Activated CD4-positive, CD25-positive, alpha-beta regulatory T cell treated with anti-CD3 and anti-CD28 coated beads, Interleukin-2, amount 50 U/mL, for 24 hours (primary cell): Measurements from ENCODE around the gene SOX12.
A peak's percentile ranks its signal among the peaks of the same experiment; 100 is the strongest.

Experiments
- ATAC-seq, 2 donors: fragments of 150-1000 bp; cut with Tn5 transposase; one replicate each; pipeline ENCODE4 v1.10.0; 2021; ENCODE audit warnings: mild to moderate bottlenecking in 1 of 2, moderate library complexity in 1 of 2

The SOX12 gene

GRCh38 chr20:325045-325888 is at the start of gene SOX12:
Gene SOX12, plus strand, starts transcription at chr20:325552. Its CDS starts 373 bp downstream, at chr20:325925.
- ATAC-seq: peak; percentile 80 to 84

- no peak for ATAC-seq
These were observed 49.6 kb upstream of the SOX12 start for GRCh38 chr20:275791-276190.

DNA sequence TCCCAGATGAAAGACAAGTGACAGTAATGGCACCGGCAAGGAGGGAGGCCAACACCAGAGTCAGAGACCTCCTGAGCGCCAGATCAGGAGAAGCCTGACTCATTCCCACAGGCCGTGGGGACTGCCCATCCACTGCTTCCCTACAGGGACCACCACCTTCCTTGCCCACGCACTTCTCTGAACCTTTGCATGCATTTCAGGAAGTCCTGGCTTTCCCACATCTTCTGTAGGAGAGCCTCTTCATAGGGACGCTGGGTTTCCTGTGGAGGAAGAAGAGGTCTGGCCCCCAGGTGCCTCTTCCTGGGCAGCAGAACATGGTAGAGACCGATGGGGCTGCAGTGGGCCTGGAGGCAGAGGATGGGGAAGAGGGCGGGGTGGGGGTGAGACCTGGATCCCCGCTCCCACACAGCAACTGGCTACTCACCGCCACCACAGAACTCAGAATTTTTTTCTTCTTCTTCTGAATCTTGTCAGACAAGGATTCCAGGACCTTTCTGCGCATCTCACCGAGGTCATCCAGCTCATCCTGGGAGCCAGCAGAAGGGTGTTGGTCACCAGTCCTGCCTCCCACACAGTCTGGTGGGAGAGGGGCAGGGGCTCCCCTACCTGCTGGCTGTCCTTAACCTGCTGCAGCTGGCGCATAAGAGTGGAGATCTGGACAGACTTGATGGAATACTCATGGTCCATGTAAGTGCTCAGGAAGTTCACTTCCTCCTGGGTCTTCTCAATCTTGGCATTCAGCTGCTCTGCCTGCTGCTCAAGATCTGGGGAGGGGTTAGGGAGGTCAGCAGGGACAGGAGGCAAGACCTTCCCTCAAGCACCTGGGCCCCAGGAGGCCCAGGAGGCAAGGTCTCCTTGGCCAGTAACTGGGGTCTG is 48.5 kb upstream of the SOX12 start:
- ATAC-seq: no peak

DNA sequence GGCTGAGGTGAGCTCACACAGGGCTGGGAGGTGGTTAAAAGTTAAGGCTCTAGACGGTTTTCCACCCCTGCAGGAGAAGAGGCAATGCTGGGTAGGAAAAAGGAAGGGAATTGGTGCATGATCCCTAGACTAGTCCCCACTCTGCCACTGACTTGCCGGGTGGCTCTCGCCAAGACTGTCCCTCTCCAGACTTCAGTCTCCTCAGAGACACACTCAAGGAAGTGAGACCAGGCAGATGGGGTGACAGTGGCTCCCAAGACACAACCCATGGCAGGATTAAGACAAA is 47.9 kb upstream of the SOX12 start:
- ATAC-seq: no peak

GRCh38 chr20:278181-278580 is 47.2 kb upstream of the SOX12 start:
- no peak for ATAC-seq

DNA sequence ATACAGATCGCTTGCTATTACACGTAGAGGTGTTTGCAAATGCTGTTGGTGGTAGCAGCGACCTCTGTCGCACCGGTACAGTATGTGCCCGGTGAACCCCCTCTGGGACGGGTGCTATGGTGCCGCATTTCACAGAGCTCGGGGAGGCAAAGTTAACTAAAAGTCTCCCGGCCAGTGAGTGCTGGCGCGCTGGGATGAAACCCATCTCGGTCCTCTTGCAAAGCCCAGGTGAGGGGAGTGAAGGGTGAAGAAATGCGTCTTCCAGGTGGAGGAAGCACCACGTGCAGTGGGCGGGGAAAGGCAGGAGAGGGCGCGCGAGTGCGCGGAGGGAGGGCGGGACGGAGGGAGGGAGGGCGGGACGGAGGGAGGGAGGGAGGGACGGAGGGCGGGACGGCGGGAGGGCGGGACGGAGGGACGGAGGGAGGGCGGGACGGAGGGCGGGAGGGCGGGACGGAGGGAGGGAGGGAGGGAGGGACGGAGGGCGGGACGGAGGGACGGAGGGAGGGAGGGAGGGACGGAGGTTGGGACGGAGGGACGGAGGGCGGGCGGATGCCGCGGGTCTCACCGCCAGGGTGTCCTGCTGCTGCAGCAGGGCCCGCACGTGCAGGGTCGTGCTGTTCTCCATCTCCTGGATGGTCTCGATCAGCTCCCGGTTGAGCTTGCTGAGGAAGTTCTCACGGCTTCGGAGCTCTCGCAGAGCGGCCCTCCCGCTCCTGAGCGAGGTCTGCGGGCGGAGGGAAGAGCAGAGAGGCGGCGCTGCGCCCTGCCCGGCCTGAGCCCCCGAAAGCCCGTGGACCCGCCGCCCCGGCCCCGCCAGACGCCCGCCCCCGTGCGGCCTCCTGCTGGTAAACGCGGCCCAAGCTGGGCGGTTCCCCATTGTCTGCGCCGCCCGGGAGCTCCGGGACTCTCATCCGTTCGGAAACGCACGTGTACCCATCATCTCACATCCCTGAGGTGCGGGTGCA is 46.5 kb upstream of the SOX12 start:
- ATAC-seq: no peak

- ATAC-seq: no peak
These were observed 41.2 kb upstream of the SOX12 start for GRCh38 chr20:284172-284571.

GRCh38 chr20:286508-286907 is 38.8 kb upstream of the SOX12 start:
- no peak for ATAC-seq

GRCh38 chr20:288956-289692 is 36.2 kb upstream of the SOX12 start:
- ATAC-seq: no peak

DNA sequence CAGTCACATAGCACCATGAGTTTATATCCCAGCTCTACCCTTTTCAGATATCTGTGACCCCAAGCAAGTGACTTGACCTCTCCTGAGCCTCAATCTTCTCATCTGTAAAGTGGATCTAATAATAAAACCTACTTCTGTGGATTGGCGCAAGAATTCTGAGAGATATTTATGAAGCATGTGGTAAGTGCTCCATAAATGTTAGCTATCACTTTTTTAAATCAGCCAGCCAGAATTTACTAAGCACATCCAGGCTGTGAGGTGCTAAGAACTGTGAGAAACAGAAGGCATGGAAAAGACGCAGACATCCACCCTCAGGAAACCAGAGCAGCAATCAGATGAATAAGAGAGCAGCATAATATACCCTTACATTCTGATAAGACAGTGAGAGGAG is 35.7 kb upstream of the SOX12 start:
- no peak for ATAC-seq

GRCh38 chr20:290084-290831 is 35.1 kb upstream of the SOX12 start, which contains the start of gene C20orf96:
Gene C20orf96, minus strand, starts transcription at chr20:290750. Its CDS starts 140 bp downstream, at chr20:290610.
- peak; percentile 90 to 91 for ATAC-seq

GRCh38 chr20:294602-295001 is 30.8 kb upstream of the SOX12 start:
- no peak for ATAC-seq

DNA sequence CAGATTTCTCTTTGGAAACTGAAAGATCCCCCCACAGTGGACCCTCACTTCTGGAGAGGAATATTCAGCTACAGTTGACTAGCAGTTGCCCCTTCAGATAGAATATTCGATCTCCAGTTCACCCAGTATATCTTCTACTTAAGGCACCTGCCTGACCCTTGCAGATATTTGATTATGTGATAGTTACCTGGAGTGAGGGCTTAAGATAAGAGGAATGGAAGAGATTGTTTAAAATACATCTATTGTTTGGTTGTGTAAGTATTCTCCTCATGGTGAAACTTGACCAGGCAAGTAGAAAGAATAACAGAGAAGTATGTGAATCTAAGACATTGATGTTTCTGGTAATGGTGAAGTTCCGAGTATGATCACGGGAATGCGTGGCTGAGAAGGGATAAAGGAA is 29.5 kb upstream of the SOX12 start:
- ATAC-seq: no peak

DNA sequence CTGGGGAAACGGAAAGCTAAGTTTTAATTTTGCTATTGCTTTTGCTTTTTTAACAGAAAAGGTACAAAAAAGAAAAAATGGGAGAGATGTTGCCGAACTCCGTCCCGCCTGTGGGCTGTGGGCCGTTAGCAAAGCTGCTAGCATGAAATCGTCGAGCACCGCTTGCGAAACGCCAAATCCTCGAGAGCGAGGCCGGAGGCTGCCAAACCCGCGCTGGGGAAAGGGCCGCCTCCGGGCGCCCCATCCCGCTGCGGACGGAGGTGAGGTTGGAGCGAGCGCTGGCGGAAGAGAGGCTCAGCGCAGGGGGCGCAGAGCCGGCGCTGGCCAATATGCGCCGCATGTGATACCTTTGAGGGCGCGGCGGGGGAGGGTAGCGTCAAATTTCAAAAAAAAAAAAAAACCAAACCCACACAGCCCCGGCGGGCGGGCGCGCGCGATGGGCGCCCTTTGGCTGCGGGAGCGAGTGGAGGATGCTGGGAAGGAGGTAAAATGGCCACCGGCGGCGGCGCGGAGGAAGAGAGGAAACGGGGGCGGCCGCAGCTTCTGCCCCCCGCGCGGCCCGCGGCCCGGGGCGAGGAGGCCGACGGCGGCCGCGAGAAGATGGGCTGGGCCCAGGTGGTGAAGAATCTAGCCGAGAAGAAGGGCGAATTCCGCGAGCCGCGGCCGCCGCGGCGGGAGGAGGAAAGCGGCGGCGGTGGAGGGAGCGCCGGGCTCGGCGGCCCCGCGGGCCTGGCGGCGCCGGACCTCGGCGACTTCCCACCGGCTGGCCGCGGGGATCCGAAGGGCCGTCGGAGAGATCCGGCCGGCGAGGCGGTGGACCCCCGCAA is 28.0 kb upstream of the SOX12 start, which contains the start of gene ZCCHC3:
Gene ZCCHC3, plus strand, starts transcription at position 473 of the 827 bp plus-strand sequence. Its CDS starts 17 bp downstream, at position 490.
- peak; percentile 88 to 89 for ATAC-seq

- ATAC-seq: peak; percentile 14 to 18
These were observed 27.2 kb upstream of the SOX12 start for GRCh38 chr20:297925-298775.

DNA sequence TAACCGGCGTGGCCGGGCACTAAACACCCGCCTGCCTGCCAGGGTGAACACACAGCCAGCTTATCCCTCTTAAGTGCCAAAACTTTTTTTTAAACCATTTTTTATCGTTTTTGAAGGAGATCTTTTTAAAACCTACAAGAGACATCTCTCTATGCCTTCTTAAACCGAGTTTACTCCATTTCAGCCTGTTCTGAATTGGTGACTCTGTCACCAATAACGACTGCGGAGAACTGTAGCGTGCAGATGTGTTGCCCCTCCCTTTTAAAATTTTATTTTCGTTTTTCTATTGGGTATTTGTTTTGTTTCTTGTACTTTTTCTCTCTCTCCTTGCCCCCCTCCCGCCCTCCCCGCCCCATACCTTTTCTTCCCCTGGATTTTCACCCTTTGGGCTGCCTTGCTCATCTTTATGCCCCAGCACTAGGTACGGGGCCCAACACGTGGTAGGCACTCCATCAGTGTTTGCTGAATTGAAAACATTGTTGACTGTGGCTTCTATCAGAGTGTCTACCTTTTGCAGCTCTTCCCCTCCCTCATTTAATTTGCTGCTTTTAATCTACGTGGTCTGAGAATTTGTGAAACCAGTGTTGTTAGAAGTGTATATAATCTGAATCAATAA is 26.5 kb upstream of the SOX12 start:
- ATAC-seq: peak in 1 of 2 donors; percentile 14

- no peak for ATAC-seq
These were observed 24.9 kb upstream of the SOX12 start for GRCh38 chr20:300345-300990.
